Hematopoietic multipotent progenitor cell treated with erythropoietin and hydrocortisone succinate and interleukin-3 and kit ligand, for 6 days (in vitro differentiated cells): ENCODE measurements around the gene HLA-DOB.

Experiments
- DNase-seq: peaks from one replicate; pipeline ENCODE4 v3.0.0-alpha.2; 2015

HLA-DOB gene

DNA sequence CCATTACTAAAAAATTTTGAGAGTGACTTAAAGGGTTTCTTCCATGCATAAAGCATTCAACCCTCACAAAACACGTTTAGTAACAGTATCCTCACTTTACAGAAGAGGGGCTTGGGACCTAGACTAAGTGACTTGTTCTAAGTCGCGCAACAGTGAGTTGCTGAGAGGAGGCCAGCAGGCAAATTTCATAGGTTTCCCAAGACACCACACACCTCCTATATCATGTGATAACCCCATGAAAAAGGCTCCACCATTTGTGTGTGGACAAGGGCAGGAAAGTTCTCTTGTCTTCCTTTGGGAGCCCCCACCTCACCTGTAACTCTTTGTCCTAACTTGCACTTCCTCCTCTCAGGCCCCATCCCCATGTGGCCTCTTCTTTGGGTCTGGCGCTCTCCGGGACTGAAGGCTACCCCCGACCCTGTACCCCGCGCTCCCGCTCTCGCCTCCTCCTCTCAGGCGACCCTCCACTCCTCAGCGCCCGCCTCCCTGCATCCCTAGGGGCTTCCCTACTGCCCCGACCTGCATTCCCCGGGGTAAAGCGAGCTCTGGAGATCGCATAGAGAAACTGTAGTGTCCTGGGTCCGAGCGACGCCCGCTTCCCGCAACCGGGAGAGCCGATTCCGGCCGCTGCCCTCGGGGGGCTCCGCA is 26.7 kb upstream of the HLA-DOB start:
- peak; percentile 34 for DNase-seq

- peak; percentile 38 for DNase-seq
Observed at GRCh38 chr6:32842690-32843089, 25.9 kb upstream of the HLA-DOB start.

- no peak for DNase-seq
Observed at GRCh38 chr6:32842021-32842650, 25.3 kb upstream of the HLA-DOB start.

DNA sequence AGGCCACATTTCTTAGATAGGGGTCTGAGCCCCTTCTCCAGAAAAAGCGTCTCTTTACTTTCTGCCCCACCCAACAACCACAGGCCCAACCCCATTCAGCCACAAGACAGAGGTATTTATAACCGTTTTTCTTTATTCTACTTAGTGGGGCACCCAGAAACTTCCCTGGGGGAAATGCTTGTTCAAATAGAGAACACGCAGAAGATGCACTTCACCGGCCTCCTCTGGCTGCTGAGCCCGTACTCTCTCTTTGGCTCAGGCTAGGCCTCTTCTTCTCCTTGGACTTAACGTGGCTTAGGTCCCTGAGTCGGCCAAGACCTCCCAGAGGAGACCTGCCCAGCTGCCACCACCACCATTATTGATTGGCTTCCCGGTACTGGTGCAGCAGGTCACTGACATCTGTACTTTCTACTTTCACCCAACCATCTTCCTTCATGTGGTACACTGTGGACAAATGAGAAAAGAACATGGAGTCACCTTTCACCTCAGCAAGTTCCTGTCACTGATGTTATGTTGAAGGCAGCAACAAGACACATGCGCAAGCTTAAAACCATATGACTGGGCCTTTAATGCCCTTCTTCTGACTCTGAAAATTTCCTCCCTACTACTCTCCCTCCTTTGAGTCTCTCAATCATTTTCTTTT is 23.9 kb upstream of the HLA-DOB start:
- peak; percentile 65 for DNase-seq

DNA sequence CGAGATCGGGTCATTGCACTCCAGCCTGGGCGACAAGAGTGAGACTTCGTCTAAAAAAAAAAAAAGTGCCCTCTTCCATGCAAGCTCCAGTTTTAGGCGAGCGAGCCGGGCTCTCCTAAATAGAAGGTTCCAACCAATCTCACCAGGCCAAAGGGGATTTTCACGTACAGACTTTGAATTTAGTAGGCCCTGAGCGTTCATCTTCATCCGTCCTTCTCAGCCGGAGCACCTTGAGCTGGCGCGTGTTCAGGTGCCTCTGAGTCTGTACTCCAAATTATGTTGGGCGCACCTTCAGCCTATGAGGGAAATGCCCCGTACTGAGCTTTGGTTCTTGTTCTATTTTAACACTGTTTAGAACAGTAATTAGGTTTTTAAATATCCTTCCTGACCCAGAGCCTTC is 22.6 kb upstream of the HLA-DOB start:
- DNase-seq = no peak

DNA sequence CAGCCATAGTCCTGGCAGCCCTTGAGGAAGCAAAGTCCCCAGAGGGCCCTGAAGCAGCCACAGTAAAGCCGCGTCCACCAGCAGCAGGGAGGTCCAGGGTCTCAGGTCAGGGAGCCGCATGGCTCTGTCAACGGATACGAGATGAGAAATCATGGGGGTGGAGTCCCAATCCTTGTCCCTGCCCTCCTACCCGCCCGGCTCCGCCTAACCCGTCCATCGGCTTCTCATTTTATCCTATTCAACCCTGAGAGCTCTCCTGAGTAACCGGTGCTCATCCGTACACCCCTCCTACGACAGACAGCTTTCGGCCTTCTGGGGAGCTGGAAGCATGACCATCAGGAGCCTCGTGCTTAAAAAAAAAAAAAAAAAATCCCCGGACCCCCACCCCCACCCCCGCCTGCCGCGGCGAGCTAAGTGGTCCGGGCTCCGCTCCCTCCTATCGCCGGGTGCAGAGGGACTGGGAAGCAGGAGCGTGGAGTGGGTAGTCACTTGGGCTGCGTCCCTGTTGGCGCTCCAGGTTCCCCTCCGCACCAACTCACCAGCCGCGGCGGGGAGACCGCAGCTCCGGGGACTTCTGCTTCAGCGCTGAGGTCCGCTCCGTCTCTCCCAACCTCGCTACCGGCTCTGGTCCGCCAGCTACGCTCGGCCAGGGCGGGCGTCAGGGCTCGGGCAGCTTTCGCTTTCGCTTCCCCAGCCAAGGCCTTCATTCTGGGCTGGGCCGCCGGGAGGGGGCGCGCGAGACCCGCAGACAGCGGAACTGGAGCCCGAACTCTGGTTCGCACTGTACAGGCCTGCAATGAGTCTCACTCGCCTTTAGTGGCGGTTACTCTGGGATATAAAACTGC is 21.5 kb upstream of the HLA-DOB start, which contains the start of gene TAP2:
Gene TAP2 (minus strand): TSS at position 626 of the 845 bp plus-strand sequence. CDS start 506 bp downstream, at position 120.
- DNase-seq = peak; percentile 96

- no peak for DNase-seq
Observed at GRCh38 chr6:32837651-32838113, 20.9 kb upstream of the HLA-DOB start.

GRCh38 chr6:32836873-32837272 is 20.1 kb upstream of the HLA-DOB start:
- no peak for DNase-seq

GRCh38 chr6:32835167-32835893 is 18.5 kb upstream of the HLA-DOB start:
- no peak for DNase-seq

DNA sequence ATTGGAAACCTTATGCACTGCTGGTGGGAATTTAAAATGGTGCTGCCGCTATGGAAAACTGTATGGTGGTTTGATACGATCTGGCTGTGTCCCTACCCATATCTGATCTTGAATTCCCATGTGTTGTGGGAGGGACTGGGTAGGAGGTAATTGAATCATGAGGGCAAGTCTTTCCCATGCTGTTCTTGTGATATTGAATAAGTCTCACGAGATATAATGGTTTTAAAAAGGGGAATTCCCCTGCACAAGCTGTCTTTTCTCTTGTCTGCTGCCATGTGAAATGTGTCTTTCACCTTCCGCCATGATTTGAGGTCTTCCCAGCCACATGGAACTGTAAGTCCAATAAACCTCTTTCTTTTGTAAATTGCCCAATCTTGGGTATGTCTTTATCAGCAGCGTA is 16.9 kb upstream of the HLA-DOB start:
- DNase-seq = no peak

GRCh38 chr6:32832535-32832934 is 15.7 kb upstream of the HLA-DOB start:
- DNase-seq = no peak

DNA sequence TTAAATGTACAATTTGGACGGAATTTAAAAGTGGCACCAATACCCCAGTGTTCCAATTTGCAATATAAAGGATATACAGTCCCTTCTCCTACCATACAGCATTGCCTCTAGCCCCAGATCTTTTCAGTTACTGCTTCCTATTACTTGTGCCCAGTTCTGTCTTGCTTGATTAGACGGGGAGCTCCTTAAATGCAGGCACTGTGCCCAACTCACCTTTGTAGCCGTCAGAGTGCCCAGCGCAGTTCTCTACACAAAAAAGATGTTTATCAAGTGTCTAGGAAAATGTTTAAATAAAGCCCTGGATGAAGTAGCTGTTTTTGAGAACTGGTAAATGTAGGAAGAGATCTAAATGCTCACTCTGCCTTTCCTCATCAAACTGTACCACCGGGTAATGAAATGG is 14.1 kb upstream of the HLA-DOB start:
- DNase-seq = no peak

DNA sequence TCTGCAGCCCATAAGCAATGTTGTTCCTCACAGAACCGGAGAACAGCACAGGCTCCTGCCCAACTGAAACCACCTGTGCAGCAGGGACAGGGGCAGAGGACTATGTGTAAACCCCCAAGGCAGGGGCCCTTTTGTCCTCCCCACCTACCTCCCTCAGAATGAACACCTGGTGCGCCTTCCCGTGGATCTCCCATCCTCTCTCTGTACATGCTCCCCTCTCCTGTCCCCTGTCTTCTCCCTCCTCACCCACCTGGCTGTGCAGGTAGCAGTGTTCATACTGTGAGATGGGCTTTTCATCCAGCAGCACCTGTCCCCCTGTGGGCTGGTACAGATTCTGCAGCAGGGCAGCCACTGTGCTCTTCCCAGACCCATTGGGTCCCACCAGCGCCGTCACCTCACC is 13.2 kb upstream of the HLA-DOB start:
- no peak for DNase-seq

- DNase-seq = no peak
Observed at GRCh38 chr6:32829495-32829894, 12.7 kb upstream of the HLA-DOB start.

GRCh38 chr6:32827025-32827424 is 10.2 kb upstream of the HLA-DOB start:
- DNase-seq = no peak

DNA sequence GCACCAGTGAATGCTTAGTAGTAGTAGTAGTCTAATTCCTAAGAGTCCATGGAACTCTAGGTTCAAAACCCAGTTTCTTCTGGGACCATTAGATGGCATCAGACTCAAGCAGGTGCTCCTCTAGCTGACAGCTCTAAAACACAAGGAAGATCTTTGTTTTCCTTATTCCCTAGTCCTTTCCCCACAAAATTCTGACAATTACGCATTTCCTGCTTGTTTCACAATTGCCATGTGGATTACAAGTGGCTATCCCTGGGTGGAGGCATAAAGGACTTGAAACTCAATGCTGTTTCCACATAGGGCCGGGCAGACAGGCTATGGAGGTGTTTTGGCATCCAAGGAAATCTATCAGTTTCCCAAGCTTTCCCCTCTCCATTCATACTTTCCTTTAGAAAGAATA is 9.2 kb upstream of the HLA-DOB start:
- DNase-seq = peak; percentile 34

- no peak for DNase-seq
Observed at GRCh38 chr6:32819729-32820128, 2.9 kb upstream of the HLA-DOB start.

DNA sequence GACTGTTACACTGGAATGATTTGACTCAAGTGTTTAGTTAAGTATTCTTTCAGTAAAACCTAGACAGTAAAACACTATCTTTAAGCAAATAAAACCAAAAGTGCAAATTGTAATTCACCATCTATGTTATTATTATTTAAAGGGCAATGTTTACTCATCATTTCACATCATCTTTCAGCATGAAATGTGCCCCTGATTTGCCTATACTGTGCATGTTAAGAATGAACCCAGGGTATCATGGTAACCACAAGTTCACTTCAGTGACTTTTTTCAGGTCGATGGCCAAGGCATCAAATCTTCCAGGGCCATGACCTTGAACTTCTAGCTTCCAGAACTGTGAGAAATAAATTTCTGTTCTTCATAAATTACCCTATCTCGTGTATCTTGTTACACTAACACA is 2.1 kb upstream of the HLA-DOB start:
- no peak for DNase-seq

DNA sequence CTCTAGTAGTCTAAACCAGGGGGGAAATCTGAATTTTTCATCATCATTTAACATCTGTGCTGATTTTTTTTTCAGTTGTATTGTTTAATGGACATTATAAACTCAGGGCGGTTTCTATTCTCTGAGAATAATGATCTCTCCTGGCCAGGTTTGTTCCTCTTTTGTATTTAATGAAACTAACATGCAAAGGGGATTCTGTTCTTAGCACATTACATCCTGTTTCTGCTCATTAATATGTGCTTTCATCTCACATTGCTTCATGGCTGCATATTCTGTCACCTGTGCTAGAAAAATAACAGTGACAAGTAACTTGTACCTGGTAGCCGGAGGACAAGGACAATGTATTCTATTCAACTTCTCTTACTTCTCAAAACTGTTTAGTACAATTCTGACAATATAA is 806 bp downstream of the HLA-DOB start:
- DNase-seq = no peak

DNA sequence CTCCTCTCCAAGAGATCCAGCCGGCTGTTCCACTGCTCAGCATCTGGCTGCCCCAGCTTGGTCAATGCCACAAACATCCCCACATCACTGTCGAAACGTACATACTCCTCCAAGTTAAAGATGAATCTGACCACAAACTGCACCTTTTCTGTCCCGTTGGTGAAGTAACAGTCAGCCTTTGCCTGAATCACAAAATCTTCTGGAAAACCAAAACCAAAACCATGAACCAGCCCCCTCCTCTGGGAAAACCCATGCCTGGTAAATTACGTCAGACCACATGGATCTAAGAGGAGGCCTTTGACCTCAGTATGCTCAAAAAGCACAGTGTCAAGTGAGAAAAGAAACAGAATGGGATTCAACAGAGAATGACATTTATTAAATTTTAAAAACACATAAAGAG is 1.7 kb downstream of the HLA-DOB start:
- no peak for DNase-seq

- DNase-seq = no peak
Observed at GRCh38 chr6:32814145-32814544, 2.7 kb downstream of the HLA-DOB start.

DNA sequence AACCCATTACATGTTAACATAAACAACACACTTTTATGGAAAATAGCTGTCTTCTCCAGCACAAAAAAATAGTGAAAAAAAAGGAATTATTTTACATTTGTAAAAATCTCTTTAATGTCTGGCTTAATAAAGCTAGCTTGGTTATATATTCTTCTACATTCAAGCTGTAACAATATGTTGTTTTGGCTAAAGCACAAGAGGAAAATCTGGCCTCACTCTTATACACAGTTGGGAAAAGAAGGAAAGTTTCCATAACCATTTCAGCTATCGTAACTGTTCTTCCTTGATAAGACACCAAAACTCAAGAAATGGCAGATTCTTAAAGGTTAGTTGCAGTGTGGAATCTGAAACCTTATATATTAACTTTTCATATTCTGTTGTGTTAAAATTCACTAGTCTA is 7.6 kb downstream of the HLA-DOB start:
- no peak for DNase-seq
